Measurements from ENCODE around the gene POLE.

GRCh38 chr12:132582582-132583410, 104.3 kb downstream of the POLE start:
- TF ChIP-seq CTCF (IDR thresholded peaks at IDR 0.05), result no peak
- no peak for TF ChIP-seq POLR2A (IDR thresholded peaks at IDR 0.05)

All from lower leg skin (tissue), 3 donors.